ENCODE results near the gene TMEM164. TPM values are rescaled to one million over a fixed set of nuclear protein-coding genes. Genes with fewer than 3 reads are reported as not detected.

Gene TMEM164
- total RNA-seq, 2 donors from 2014 or later, result 31.8 to 35.2 TPM

- ATAC-seq (no peak), DNase-seq (no peak)
- intact Hi-C loops (cut with DNase I), result loop anchor here in 1 of 2 donors (10.0 kb wide), 1 partner anchor 144 kb away; no protein-coding TSS in a partner anchor
Measured at GRCh38 chrX:110000847-110001713, 1.8 kb upstream of the TMEM164 start.

- ATAC-seq (no peak), DNase-seq (no peak)
- intact Hi-C loops (cut with DNase I), result loop anchor here in 1 of 2 donors (2.0 to 10.0 kb wide), 2 partner anchors 75 to 143 kb away; no protein-coding TSS in a partner anchor
Measured at GRCh38 chrX:110001740-110002299, 1.1 kb upstream of the TMEM164 start.

- intact Hi-C loops (cut with DNase I), result loop anchor here in 1 of 2 donors (2.0 to 10.0 kb wide), 2 partner anchors 77 to 141 kb away; no protein-coding TSS in a partner anchor
- peak; percentile 2 to 5 for ATAC-seq
- peak; percentile 21 for DNase-seq
Measured at GRCh38 chrX:110003167-110004156, 548 bp downstream of the TMEM164 start.

GRCh38 chrX:110004215-110004614 is 1.3 kb downstream of the TMEM164 start:
- DNase-seq, result no peak
- no peak for ATAC-seq
- intact Hi-C loops (cut with DNase I), result loop anchor here in 1 of 2 donors (10.0 kb wide), 1 partner anchor 141 kb away; no protein-coding TSS in a partner anchor

DNA sequence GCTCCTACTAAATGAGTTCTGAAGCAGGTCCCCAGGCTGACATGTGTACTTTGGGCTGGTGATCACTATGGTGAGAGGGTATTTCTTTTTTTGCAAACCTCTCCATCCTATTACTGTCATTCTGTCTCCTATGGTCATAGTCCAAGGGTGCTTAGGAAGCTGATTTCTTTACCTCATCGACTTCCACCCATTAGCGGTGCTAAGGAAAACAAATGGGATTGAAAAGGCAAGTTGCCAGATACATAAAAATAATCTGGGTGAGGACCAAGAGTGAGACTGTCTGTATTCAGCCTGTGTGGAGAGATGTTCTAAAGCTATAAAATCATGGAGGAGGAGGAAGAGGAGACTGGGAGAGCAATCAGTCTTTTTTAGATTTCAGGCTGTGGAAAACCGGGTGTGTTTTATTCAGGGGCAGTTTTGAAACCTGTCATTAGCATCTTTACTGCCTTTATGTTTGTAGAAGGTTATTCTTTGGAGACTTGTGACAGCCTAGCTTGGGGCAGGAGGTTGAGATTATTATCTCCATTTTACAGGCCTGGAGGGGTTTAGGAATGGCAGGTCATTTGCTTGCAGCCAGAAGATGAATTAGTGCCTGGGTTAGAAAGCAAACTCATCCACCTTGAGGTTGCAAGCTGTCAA is 1.9 kb downstream of the TMEM164 start:
- DNase-seq (no peak), ATAC-seq (no peak)
- intact Hi-C loops (cut with DNase I), result loop anchor here in 1 of 2 donors (10.0 kb wide), 1 partner anchor 140 kb away; no protein-coding TSS in a partner anchor

DNA sequence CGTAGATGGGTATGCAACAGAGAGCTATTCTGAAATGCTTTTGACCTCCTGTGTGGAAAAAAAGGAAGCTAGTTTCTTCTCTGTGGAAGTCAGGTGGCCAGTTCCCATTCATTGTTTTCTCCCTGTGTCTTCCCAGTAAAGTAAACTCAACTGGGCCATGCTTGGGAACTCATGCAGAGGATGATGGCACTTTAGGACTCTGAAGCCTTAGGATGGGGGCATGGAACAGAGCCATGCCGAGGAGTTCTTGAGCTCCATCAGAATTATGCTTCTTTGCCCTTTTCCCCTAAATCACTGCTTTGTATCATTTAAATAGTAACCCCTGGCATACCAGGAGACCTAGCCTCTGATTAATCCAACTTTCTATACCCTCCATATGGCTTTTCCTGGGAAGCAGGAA is 3.2 kb downstream of the TMEM164 start:
- intact Hi-C loops (cut with DNase I), result loop anchor here in 1 of 2 donors (10.0 kb wide), 1 partner anchor 139 kb away; no protein-coding TSS in a partner anchor
- no peak for DNase-seq
- no peak for ATAC-seq

DNA sequence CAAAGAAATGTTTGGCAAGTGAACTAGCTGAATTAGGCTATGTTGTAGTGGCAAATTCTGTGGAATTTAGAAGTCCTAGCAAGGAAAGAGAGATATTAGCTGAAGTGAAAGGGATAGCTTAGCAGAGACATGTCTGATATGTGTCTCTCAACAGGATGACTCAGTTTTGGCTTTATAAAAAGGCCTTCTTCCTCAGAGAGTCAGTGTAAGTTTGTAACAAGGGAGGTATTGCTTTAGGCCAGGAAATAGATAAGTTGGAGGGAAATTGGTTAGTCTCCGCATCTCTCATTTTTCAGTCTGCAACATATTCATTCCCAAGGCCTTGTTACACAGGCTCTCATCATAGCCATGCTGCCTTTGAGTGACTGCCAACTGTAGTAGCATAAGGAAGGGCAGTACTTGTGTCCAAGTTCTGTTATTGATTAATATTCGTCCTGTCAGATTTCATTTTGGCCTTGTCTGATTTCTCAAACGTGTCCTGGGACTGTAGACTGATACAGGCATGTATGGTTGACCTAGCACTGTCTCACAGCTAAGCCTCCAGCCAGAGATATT is 4.0 kb downstream of the TMEM164 start:
- DNase-seq, result no peak
- intact Hi-C loops (cut with DNase I), result loop anchor here in 1 of 2 donors (10.0 kb wide), 1 partner anchor 138 kb away; no protein-coding TSS in a partner anchor
- ATAC-seq, result no peak

GRCh38 chrX:110008011-110008635 is 5.2 kb downstream of the TMEM164 start:
- no peak for DNase-seq
- ATAC-seq, result no peak
- intact Hi-C loops (cut with DNase I), result loop anchor here in 1 of 2 donors (10.0 kb wide), 1 partner anchor 137 kb away; no protein-coding TSS in a partner anchor

GRCh38 chrX:110012818-110013485 is 10.0 kb downstream of the TMEM164 start:
- no peak for DNase-seq
- ATAC-seq, result no peak
- intact Hi-C loops (cut with DNase I), result no loop called here

GRCh38 chrX:110013968-110014367 is 11.1 kb downstream of the TMEM164 start:
- intact Hi-C loops (cut with DNase I), result no loop called here
- no peak for ATAC-seq
- DNase-seq, result no peak

DNA sequence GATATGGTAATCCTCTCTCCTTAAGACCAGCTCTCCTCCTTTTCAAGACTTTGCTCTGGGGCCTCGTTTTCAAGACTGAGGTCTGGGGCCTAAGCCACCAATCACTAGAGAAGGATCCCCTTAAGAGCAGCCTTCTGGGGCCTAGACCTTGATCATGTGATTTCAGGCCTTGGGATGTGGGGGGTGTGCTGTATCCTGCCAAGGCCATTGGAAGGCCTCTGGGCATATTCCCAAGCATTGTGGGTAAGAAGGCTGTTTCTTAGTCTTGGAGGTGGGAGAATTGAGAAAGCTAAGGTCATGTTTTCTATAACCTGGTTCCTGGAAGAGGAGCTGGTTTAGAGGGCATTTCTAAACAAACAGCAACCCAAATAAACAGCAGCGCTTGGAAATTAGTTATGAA is 12.1 kb downstream of the TMEM164 start:
- peak; percentile 24 to 39 for ATAC-seq
- DNase-seq, result peak; percentile 24
- intact Hi-C loops (cut with DNase I), result no loop called here

GRCh38 chrX:110015915-110016314 is 13.0 kb downstream of the TMEM164 start:
- intact Hi-C loops (cut with DNase I), result no loop called here
- ATAC-seq, result peak in 1 of 2 donors; percentile 21
- no peak for DNase-seq

DNA sequence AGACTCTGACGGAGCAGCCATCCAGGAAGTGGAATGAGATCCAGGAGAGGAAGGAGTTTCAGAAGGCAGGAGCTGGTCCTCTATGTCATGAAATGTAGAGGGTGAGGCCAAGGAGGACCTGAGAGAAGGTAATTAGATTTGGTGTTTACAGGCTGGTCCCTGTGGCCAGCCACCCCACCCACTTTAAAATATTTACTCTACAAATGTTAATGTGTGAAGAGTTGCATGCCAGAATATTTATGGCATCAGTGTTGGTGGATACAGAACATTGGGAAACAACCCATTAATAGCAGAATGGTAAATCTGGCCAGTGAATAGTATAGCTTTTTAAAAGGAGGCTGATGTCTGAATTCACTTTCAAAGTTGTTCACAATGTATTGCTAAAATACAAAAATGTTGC is 17.6 kb downstream of the TMEM164 start:
- intact Hi-C loops (cut with DNase I), result no loop called here
- ATAC-seq (no peak), DNase-seq (no peak)

GRCh38 chrX:110021258-110022022 is 18.5 kb downstream of the TMEM164 start:
- ATAC-seq, result peak; percentile 62 to 69
- intact Hi-C loops (cut with DNase I), result no loop called here
- peak; percentile 34 for DNase-seq

DNA sequence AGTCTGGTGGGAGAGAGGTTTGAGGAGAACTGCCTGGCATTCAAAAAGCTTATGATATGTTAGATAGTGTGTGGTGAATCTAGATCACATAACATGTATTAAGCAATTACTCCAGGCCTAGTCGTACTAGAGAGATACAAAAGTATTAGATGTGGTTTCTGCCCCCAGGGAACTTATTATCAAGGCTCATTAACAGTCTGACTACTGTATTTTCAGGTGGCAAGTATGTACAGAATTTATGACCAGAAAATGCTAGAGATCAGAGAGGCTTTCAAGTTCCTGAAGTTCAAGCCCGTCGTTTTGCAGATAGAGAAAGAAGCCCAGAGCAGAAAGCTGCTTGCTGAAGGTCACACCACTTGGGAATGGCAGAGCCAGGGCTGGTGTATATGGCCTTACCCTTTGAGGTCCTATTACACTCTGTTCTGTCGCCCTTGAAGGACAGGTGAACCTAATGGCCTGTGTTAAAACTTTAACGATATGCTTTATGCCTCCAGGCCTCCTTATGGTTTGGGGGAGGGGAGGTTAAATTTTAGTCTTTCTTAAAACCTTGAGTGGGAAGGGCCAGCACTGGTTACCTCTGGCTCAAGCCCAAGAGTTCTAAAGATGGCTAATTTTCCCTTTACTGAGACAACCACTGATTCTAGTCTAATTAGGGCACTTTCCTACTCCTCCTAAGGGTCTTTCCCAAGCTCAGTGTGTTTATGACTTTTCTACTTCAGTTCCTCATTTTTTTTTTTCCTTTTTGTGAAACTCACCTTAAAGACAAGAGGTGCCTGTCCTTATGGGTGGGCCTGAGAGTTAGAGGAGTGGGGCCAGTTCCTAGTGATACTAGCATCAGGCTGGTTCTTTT is 19.9 kb downstream of the TMEM164 start:
- ATAC-seq, result no peak
- DNase-seq, result no peak
- intact Hi-C loops (cut with DNase I), result no loop called here

Data from left cardiac atrium (tissue), 4 donors.